Spleen (tissue), 11 donors: Measurements from ENCODE around the gene IARS2. TPM values are rescaled to one million over a fixed set of nuclear protein-coding genes. Genes with fewer than 3 reads are reported as not detected.

Experiments used
- DNase-seq: peaks from one replicate; pipeline ENCODE4 v3.0.0-alpha.2; 2020
- H3K27ac ChIP-seq, 8 donors: fragments of 200-600 bp; sonication (generic) in 7 of 8; 1 replicate in 4 of 8; 2 replicates in 4 of 8; pipeline versions ENCODE4 v1.5.0 to v1.8.0; 2016 to 2021; ENCODE audit warnings: inconsistent platforms in 4 of 8, mild to moderate bottlenecking in 4 of 8, moderate library complexity in 1 of 8
- H3K27me3 ChIP-seq, 7 donors: fragments of 200-600 bp; sonication (generic) in 6 of 7; replicated peaks in 1 of 7; 1 replicate in 4 of 7; 2 replicates in 3 of 7; pipeline versions ENCODE4 v1.5.0 to v1.8.0; 2016 to 2021; ENCODE audit warnings: inconsistent platforms in 3 of 7, mild to moderate bottlenecking in 1 of 7
- H3K36me3 ChIP-seq, 6 donors: fragments of 200-600 bp; sonication (generic) in 5 of 6; 1 replicate in 4 of 6; 2 replicates in 2 of 6; pipeline versions ENCODE4 v1.5.0 to v1.8.0; 2016 to 2021; ENCODE audit warnings: inconsistent platforms in 2 of 6
- H3K4me1 ChIP-seq, 6 donors: fragments of 200-600 bp; sonication (generic) in 5 of 6; 1 replicate in 3 of 6; 2 replicates in 3 of 6; pipeline versions ENCODE4 v1.5.0 to v1.8.0; 2016 to 2021; ENCODE audit warnings: inconsistent platforms in 3 of 6
- H3K4me3 ChIP-seq, 8 donors: fragments of 200-600 bp; sonication (generic) in 7 of 8; 1 replicate in 4 of 8; 2 replicates in 4 of 8; pipeline versions ENCODE4 v1.5.0 to v1.8.0; 2016 to 2021; ENCODE audit warnings: inconsistent platforms in 4 of 8, mild to moderate bottlenecking in 4 of 8, moderate library complexity in 2 of 8
- H3K9me3 ChIP-seq, 8 donors: fragments of 200-600 bp; sonication (generic) in 7 of 8; 1 replicate in 4 of 8; 2 replicates in 4 of 8; pipeline versions ENCODE4 v1.5.0 to v1.8.0; 2016 to 2021; ENCODE audit warnings: inconsistent platforms in 4 of 8
- CTCF ChIP-seq, 11 experiments: fragments of 200-600 bp in 7 of 11; fragments of 450-650 bp in 4 of 11; sonication (generic) in 4 of 11; IDR thresholded peaks in 8 of 11; conservative IDR thresholded peaks in 3 of 11; 1 replicate in 7 of 11; 2 replicates in 4 of 11; pipeline versions ENCODE4 v1.4.0 to v1.8.0; 2016 to 2021; ENCODE audit warnings: antibody characterized with exemption in 11 of 11, inconsistent platforms in 4 of 11, mild to moderate bottlenecking in 1 of 11
- POLR2A ChIP-seq, 3 donors: fragments of 450-650 bp; IDR thresholded peaks; one replicate each; pipeline ENCODE4 v1.5.1; 2017; ENCODE audit warnings: antibody characterized with exemption in 3 of 3, mild to moderate bottlenecking in 1 of 3
- POLR2AphosphoS5 ChIP-seq, 3 donors: sonication (generic); formaldehyde crosslinking; IDR thresholded peaks; one replicate each; pipeline ENCODE4 v1.5.1; 2017; ENCODE audit warnings: antibody characterized with exemption in 3 of 3
- WGBS, 5 donors: extraction: QIAGEN DNeasy Blood & Tissue Kit in 3 of 5; methylation state at CpG; one replicate each; pipeline versions ENCODE4 v1.1.5 to v1.1.7; 2013 to 2018; 5-methylcytosine and 5-hydroxymethylcytosine counted together
- intact Hi-C: fragments of 100-400 bp; cut with DNase I; formaldehyde crosslinking; loops from one replicate; pipeline ENCODE4 v1.15.0; 2023; ENCODE audit warnings: low total_unique reads
- polyA plus RNA-seq, 3 donors: library from polyadenylated mRNA; stranded (reverse); fragments of 200-250 nt; gene quantifications; one replicate each; pipeline ENCODE4 v1.2.1, GENCODE V29; 2013
- total RNA-seq, 7 donors: library from RNA; depleted of rRNA in 3 of 7; stranded (reverse); fragments of >200 nt in 3 of 7; fragmentation: NEBNext Ultra II Directional in 4 of 7; extraction: Animal tissue kit (Norgen Biotek cat#: 25700) in 4 of 7; gene quantifications; one replicate each; pipeline versions ENCODE4 v1.1.0 to v1.2.1, GENCODE V29; 2016 to 2021
- donor health status: healthy with polysubstance abuse.
- donor health status: DM: no; HTN: no; CAD: no; lungs with moderate emphysema.
- donor health status: DM: no; HTN: no; CAD: no.
- donor health status: Bipolar disorder and iron deficiency.
- donor health status: healthy.
- donor health status: DM: no; HTN: no; CAD: no.
- donor health status: DM: yes; HTN: yes; CAD: no.

The IARS2 gene
- total and polyA plus RNA-seq, 10 donors = 16.0 to 52.8 (median 41.0) TPM

- no peaks in the 10 kb centered on the region for H3K4me1 ChIP-seq
- no peak overlapping the region for H3K4me3 ChIP-seq
- no peaks in the 10 kb centered on the region for H3K27me3 ChIP-seq
- DNase-seq = no peak
- WGBS, 5 donors = 91 to 97% (median 93%) methylated on average over 6 of the region's 6 CpGs
- intact Hi-C loops = no loop called here
- H3K36me3 ChIP-seq = peaks cover 0 to 54% (median 26%) of the 10 kb centered on the region in 6 donors
- TF ChIP-seq POLR2AphosphoS5 (IDR thresholded peaks at IDR 0.05) (no peak), CTCF (IDR thresholded peaks at IDR 0.05 in 8 of 11, conservative IDR thresholded peaks at IDR 0.05 in 3 of 11) (no peak)
- H3K27ac ChIP-seq = no peak overlapping the region
- H3K9me3 ChIP-seq = no peaks in the 10 kb centered on the region
These were observed 25.1 kb downstream of the IARS2 start for GRCh38 chr1:220119043-220119512.

GRCh38 chr1:220121791-220122530, 28.0 kb downstream of the IARS2 start:
- TF ChIP-seq POLR2A (IDR thresholded peaks at IDR 0.05) (no peak), POLR2AphosphoS5 (IDR thresholded peaks at IDR 0.05) (no peak), CTCF (IDR thresholded peaks at IDR 0.05 in 8 of 11, conservative IDR thresholded peaks at IDR 0.05 in 3 of 11) (no peak)
- intact Hi-C loops = no loop called here
- Histone ChIP-seq H3K4me1 (no peaks in the 10 kb centered on the region), H3K4me3 (no peak overlapping the region), H3K36me3 (peaks cover 0 to 46% (median 13%) of the 10 kb centered on the region in 6 donors), H3K9me3 (no peaks in the 10 kb centered on the region), H3K27me3 (no peaks in the 10 kb centered on the region), H3K27ac (no peak overlapping the region)
- DNase-seq = no peak
- WGBS, 5 donors = 87 to 96% (median 95%) methylated on average over 8 of the region's 8 CpGs

- Histone ChIP-seq H3K4me1 (no peaks in the 10 kb centered on the region), H3K4me3 (no peak overlapping the region), H3K36me3 (peaks cover 0 to 46% (median 20%) of the 10 kb centered on the region in 6 donors), H3K27ac (no peak overlapping the region), H3K27me3 (no peaks in the 10 kb centered on the region), H3K9me3 (no peaks in the 10 kb centered on the region)
- intact Hi-C loops = no loop called here
- DNase-seq = no peak
- TF ChIP-seq POLR2A (IDR thresholded peaks at IDR 0.05) (no peak), POLR2AphosphoS5 (IDR thresholded peaks at IDR 0.05) (no peak), CTCF (IDR thresholded peaks at IDR 0.05 in 8 of 11, conservative IDR thresholded peaks at IDR 0.05 in 3 of 11) (no peak)
These were observed 29.1 kb downstream of the IARS2 start for GRCh38 chr1:220123066-220123465.

- H3K9me3 ChIP-seq = peaks cover 0 to under 1% (median 0%) of the 10 kb centered on the region in 8 donors
- no peaks in the 10 kb centered on the region for H3K4me1 ChIP-seq
- intact Hi-C loops = no loop called here
- no peak overlapping the region for H3K27ac ChIP-seq
- TF ChIP-seq POLR2A (IDR thresholded peaks at IDR 0.05) = no peak
- TF ChIP-seq POLR2AphosphoS5 (IDR thresholded peaks at IDR 0.05) = no peak
- TF ChIP-seq CTCF (IDR thresholded peaks at IDR 0.05 in 8 of 11, conservative IDR thresholded peaks at IDR 0.05 in 3 of 11) = peak in 2 of 11 experiments; percentile 16 to 27
- DNase-seq = no peak
- H3K27me3 ChIP-seq = no peaks in the 10 kb centered on the region
- peaks cover 0 to 49% (median 27%) of the 10 kb centered on the region in 6 donors for H3K36me3 ChIP-seq
- no peak overlapping the region for H3K4me3 ChIP-seq
These were observed 30.0 kb downstream of the IARS2 start for GRCh38 chr1:220123889-220124288.
